ENCODE results near the gene THNSL1. TPM values are rescaled to one million over a fixed set of nuclear protein-coding genes. Genes with fewer than 3 reads are reported as not detected.

Gene THNSL1
- total RNA-seq, 1 experiment from 2014 or later = 2.9 TPM

DNA sequence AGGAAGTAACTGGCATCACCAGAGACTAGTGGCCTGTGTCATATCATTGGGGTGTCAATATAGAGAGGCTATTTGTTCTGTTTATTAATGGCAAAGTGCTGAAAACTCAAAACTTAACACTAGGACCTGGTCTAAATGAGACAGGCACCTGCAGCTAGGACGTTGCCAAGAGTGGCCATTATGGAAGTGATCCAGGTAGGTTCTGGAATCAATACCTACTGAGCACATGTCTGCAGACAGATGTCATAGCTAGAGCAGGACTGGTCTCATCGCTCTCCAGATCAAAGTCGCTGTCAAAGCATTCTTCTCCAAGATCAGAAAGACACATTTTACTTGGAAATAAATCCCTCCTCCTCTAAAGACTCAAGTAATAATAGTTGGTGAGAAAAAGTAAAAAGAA is 40.3 kb downstream of the THNSL1 start:
- Histone ChIP-seq H3K4me3 (no peak overlapping the region), H3K36me3 (no peaks in the 10 kb centered on the region), H3K27ac (no peak overlapping the region), H3K9me3 (replicated peaks) (no peaks in the 10 kb centered on the region), H3K27me3 (replicated peaks) (no peaks in the 10 kb centered on the region), H3K4me1 (replicated peaks) (peaks cover 24% of the 10 kb centered on the region)
- no peak for DNase-seq (ENCODE audit: low read depth in 1 of 2, low spot score in 2 of 2)

DNA sequence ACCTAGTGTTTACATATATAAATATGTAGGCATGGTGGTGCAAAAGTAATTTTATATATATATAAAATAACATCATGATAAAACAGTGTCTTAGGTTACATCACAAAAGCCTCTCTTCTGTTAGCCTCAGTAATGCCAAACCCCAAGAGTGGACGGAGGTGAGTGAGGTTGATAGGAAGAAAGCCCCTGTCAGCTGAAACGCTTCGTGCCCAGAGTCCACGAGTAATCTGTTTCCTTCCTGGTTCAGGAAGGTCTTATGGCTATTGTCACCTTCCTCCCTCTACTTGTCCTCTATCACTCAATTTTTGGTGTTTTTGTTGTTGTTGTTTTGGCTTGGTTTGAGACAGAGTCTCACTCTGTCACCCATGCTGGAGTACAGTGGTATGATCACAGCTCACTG is 41.5 kb downstream of the THNSL1 start:
- Histone ChIP-seq H3K9me3 (replicated peaks) (no peaks in the 10 kb centered on the region), H3K36me3 (no peaks in the 10 kb centered on the region), H3K27me3 (replicated peaks) (no peaks in the 10 kb centered on the region), H3K4me3 (no peak overlapping the region), H3K4me1 (replicated peaks) (peaks cover 35% of the 10 kb centered on the region), H3K27ac (no peak overlapping the region)
- DNase-seq (ENCODE audit: low read depth in 1 of 2, low spot score in 2 of 2) = no peak

DNA sequence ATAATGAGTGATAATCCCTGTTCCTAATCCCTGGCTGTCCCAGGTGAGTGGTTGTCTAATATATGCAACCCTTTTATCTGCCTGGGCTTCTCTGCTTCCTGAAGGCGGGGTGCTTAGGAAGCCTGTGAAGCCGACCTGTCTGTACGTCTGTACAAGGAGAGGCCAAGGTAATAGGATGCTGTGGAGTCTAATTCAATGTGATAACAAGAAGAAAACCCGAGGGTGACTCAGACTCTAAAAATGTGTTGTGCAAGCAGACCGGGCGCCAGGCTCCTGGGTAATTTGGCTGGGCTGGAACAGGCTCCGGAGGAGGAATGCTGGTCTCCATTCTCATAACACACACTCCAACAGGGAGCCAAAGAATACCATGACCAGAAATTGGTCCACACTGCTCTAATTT is 43.6 kb downstream of the THNSL1 start:
- Histone ChIP-seq H3K36me3 (no peaks in the 10 kb centered on the region), H3K27ac (peak overlapping the region; percentile 52), H3K4me1 (replicated peaks) (peaks cover 40% of the 10 kb centered on the region), H3K4me3 (no peak overlapping the region), H3K9me3 (replicated peaks) (no peaks in the 10 kb centered on the region), H3K27me3 (replicated peaks) (no peaks in the 10 kb centered on the region)
- DNase-seq (ENCODE audit: low read depth in 1 of 2, low spot score in 2 of 2) = peak; percentile 81 to 91

DNA sequence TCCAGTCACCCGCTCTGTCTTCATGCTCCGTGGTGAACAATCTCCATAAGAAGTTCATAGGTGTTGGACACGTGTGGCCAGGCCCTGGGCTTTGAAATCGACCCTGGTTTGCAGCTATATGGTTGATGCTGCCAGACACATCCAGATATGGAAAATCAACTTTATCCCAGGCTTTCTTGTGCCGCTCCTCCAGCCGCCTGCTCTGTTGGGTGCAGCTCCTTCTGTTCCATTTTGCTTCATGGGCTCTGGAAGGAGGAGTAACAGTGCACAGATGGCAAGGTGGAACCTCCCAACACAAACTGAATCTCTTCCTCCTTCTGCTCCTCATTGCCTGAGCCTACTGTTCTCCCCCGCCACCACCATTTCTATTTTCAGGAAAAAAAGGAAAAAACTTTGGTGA is 44.7 kb downstream of the THNSL1 start:
- no peaks in the 10 kb centered on the region for H3K9me3 ChIP-seq (replicated peaks)
- H3K27me3 ChIP-seq (replicated peaks) = no peaks in the 10 kb centered on the region
- peak overlapping the region; percentile 77; the same call in 1 of the 2 replicates for H3K27ac ChIP-seq
- H3K4me3 ChIP-seq = no peak overlapping the region
- DNase-seq (ENCODE audit: low read depth in 1 of 2, low spot score in 2 of 2) = no peak
- no peaks in the 10 kb centered on the region for H3K36me3 ChIP-seq
- H3K4me1 ChIP-seq (replicated peaks) = peaks cover 40% of the 10 kb centered on the region

DNA sequence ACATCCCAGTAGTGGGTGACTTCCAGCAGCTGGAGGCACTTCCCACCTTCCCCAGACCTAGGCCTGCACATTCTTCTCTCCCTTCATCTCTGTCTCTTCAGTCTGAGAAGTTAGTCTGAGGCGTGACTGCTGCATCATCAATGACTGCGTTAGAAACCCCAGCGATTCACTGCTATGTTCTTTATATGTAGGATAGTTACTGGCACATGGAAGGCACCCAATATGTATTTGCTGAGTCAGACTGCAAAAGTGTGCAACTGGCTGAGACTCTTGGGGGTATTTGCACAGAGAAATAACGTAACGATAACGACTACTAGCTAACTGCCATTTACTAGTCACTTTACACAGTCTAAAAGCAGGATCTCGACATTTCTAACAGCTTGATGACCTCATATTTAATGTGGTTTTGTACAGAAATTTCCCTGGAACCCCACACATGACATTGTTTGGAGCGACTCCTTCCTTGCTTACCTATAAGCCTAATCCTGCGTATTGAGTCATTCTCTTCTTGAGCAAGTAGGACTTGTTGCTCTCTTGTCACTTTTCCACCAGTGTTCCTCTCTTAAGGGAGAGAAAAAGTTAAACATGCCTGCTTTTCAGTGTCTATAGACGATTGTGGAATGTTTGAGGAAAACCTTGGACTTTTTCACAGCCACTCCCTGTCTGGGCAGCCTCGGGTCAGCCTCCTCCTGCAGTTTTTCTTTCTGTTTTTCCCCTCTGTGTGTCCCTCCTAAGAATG is 45.5 kb downstream of the THNSL1 start:
- Histone ChIP-seq H3K36me3 (no peaks in the 10 kb centered on the region), H3K27me3 (replicated peaks) (no peaks in the 10 kb centered on the region), H3K9me3 (replicated peaks) (no peaks in the 10 kb centered on the region), H3K27ac (peak overlapping the region; percentile 77), H3K4me1 (replicated peaks) (peaks cover 40% of the 10 kb centered on the region), H3K4me3 (peak overlapping the region; percentile 9; the same call in 1 of the 2 replicates)
- no peak for DNase-seq (ENCODE audit: low read depth in 1 of 2, low spot score in 2 of 2)

DNA sequence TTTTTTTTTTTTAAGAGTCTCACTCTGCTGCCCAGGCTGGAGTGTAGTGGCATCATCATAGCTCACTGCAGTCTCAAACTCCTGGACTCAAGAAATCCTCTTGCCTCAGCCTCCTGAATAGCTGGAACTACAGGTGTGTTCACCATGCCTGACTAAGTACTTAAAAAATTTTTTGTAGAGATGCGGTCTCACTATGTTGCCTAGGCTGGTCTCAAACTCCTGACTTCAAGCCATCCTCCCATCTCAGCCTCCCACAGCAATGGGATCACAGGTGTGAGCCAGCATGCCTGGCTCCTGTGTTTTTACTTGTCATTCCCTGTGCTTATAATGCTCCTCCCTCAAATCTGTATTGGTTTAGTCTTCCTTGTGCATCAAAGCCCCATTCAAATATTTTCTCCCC is 46.7 kb downstream of the THNSL1 start:
- Histone ChIP-seq H3K4me1 (replicated peaks) (peaks cover 47% of the 10 kb centered on the region), H3K36me3 (no peaks in the 10 kb centered on the region), H3K9me3 (replicated peaks) (no peaks in the 10 kb centered on the region), H3K4me3 (no peak overlapping the region), H3K27ac (no peak overlapping the region), H3K27me3 (replicated peaks) (no peaks in the 10 kb centered on the region)
- DNase-seq (ENCODE audit: low read depth in 1 of 2, low spot score in 2 of 2) = no peak

DNA sequence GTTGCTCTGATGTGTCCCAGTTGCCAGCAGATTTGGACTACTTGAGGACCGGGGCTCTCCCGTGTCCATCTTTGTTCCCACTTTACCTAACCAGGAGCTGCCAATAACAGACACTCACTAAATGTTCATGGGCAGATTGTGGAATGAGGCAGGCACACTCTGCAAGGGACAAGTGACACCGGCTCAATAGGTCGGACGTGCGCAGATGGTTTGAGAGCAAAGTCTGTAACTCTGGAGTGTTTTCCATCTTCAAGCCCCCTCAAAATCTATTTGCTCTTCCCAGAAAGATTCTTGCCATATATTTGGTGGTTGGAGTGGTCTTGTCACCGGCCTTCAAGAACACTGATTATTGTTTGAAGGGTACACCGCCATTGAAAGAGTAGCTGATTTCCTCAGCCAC is 47.2 kb downstream of the THNSL1 start:
- Histone ChIP-seq H3K27ac (no peak overlapping the region), H3K4me3 (no peak overlapping the region), H3K4me1 (replicated peaks) (peaks cover 52% of the 10 kb centered on the region), H3K27me3 (replicated peaks) (no peaks in the 10 kb centered on the region), H3K9me3 (replicated peaks) (no peaks in the 10 kb centered on the region), H3K36me3 (no peaks in the 10 kb centered on the region)
- DNase-seq (ENCODE audit: low read depth in 1 of 2, low spot score in 2 of 2) = no peak

DNA sequence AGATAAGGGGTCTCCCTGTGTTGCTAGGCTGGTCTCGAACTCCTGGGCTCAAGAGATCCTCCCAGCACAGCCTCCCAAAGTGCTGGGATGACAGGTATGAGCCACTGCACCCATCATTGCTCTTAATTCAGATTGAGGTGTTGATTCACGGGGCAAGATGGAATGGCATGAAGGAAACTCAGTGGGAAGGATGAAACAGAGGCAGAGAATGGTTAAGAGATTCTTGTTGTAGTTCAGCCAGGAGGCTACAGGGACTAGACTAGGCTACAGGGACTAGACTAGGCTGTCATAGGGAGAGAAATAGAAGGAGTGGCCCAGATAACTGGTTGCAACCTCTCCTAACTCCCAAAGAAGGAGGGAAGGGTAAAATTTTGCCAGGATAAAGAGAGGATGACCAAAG is 48.0 kb downstream of the THNSL1 start:
- Histone ChIP-seq H3K36me3 (no peaks in the 10 kb centered on the region), H3K4me1 (replicated peaks) (peaks cover 53% of the 10 kb centered on the region), H3K27me3 (replicated peaks) (no peaks in the 10 kb centered on the region), H3K27ac (no peak overlapping the region), H3K4me3 (no peak overlapping the region), H3K9me3 (replicated peaks) (no peaks in the 10 kb centered on the region)
- no peak for DNase-seq (ENCODE audit: low read depth in 1 of 2, low spot score in 2 of 2)

DNA sequence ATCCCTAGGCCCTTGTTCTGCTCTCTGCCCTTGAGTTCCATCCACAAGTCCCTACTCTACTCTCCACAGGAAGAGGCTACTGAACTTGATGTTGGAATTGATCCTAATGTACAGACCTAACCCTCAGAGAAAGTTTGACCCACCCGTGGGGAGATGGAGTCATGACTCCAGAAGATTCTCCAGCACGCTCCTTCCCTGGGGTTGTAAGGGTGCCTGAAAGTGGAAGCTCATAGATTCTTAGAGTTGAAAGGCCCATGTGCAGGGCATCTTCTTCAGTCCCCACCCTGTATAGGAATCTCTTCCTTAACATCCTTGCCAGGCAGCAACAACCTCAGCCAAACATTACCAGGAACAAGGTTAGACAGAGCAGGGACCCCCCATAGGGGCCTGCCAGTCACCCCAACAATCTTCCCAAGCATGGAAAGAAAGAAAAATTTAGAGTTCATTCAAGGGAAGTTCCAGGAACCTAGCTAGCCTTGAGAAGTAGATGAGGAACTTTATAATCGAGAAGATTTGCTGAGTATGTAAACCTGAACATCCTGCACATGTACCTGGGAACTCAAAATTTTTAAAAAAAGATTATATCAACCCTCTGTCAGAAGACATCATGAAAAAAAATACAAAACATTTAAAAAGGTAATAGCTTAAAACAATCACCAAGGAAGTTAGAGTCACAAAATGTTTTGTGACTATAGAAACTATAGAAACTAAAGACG is 49.5 kb downstream of the THNSL1 start:
- Histone ChIP-seq H3K9me3 (replicated peaks) (no peaks in the 10 kb centered on the region), H3K27me3 (replicated peaks) (no peaks in the 10 kb centered on the region), H3K4me1 (replicated peaks) (peaks cover 37% of the 10 kb centered on the region), H3K36me3 (no peaks in the 10 kb centered on the region), H3K4me3 (no peak overlapping the region), H3K27ac (no peak overlapping the region)
- no peak for DNase-seq (ENCODE audit: low read depth in 1 of 2, low spot score in 2 of 2)

DNA sequence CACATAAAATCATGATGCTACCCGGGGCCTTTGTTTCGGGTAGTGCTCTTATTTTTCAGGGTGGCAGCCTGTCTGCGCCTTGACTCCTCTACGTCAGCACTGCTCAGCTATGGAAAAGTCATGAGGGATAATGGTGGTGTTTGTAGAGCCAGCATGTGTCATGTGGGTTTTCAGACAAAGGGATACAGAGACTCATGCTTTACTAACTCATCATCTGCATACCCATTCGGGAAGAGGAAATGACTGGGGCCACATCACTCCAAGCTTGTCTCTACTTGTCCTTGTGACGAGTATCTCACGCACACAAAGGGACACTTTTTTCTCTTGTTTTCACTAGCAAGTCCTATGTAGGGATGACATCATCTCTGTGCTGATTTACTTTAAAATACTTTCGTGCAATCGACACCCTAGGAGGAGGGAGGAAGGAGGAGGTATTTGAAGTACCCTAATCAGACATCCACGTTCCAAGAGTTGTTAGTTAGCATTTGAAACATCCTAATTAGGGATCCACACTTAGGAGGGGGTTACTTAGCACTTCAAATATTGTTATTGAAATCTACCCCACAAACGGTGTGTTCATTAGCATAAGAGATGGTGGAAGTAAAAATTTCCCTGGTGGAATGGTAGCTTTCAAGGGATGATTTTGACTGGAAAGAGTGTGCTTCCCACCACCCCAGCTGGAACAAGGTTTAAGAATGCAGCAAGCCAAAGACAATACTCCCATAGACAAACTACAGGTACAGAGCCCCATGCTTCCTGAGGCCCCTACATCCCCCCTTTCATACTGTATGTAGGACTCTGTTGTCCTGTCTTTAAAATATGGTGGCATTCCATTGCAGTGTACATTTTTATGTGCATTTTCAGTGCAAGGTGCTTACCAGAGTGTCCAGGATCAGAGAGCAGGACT is 52.0 kb downstream of the THNSL1 start:
- DNase-seq (ENCODE audit: low read depth in 1 of 2, low spot score in 2 of 2) = peak; percentile 70 to 78

DNA sequence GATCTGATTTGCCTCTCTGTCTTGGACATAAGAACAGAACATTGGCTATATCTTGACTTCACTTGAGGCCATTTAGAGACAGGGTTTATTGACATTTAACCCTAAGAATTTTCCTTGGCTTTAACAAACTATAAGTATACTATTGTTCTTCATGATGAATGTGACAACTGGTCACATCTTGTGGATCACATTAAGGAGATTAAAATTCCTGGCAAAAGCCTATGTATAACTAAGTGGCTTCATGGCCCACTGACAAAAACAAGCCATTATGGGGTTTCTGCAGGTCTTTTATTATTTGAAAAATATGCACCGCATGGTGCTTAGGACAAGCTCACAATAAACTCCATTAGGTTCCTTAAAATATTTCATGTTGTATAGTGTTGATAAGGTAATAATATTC is 54.8 kb downstream of the THNSL1 start:
- no peaks in the 10 kb centered on the region for H3K27me3 ChIP-seq (replicated peaks)

More for the DNA sequence above, 52.0 kb downstream of the THNSL1 start:
- H3K4me1 ChIP-seq (replicated peaks) = peaks cover 13% of the 10 kb centered on the region
- no peaks in the 10 kb centered on the region for H3K36me3 ChIP-seq
- H3K27me3 ChIP-seq (replicated peaks) = no peaks in the 10 kb centered on the region
- H3K4me3 ChIP-seq = no peak overlapping the region
- no peaks in the 10 kb centered on the region for H3K9me3 ChIP-seq (replicated peaks)
- H3K27ac ChIP-seq = peak overlapping the region; percentile 57

DNA sequence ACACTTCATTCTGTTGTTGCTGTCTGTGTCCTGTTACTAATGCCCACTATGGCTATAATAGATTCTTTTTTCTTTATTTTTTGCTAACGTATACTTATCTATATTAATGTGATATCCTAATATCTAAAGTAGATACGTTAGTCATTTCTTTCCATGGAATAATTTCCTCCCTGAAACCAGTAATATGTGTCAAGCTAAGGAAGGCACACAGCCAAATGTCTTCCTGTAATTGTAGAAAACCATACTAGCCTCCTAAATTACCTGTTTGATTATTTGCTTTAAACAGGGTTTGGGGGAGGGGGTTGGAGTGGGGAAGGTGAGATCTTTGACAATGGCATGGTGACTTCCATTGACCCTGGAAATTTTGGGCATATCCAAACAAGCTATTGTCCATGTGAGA is 56.4 kb downstream of the THNSL1 start:
- peaks cover 10% of the 10 kb centered on the region for H3K4me1 ChIP-seq (replicated peaks)
- no peak for DNase-seq (ENCODE audit: low read depth in 1 of 2, low spot score in 2 of 2)
- H3K4me3 ChIP-seq = no peak overlapping the region
- no peaks in the 10 kb centered on the region for H3K9me3 ChIP-seq (replicated peaks)
- H3K36me3 ChIP-seq = no peaks in the 10 kb centered on the region
- no peak overlapping the region for H3K27ac ChIP-seq
- no peaks in the 10 kb centered on the region for H3K27me3 ChIP-seq (replicated peaks)

More for the DNA sequence above, 54.8 kb downstream of the THNSL1 start:
- peaks cover 13% of the 10 kb centered on the region for H3K4me1 ChIP-seq (replicated peaks)
- no peaks in the 10 kb centered on the region for H3K9me3 ChIP-seq (replicated peaks)
- DNase-seq (ENCODE audit: low read depth in 1 of 2, low spot score in 2 of 2) = no peak
- no peak overlapping the region for H3K4me3 ChIP-seq
- no peak overlapping the region for H3K27ac ChIP-seq
- H3K36me3 ChIP-seq = no peaks in the 10 kb centered on the region

DNA sequence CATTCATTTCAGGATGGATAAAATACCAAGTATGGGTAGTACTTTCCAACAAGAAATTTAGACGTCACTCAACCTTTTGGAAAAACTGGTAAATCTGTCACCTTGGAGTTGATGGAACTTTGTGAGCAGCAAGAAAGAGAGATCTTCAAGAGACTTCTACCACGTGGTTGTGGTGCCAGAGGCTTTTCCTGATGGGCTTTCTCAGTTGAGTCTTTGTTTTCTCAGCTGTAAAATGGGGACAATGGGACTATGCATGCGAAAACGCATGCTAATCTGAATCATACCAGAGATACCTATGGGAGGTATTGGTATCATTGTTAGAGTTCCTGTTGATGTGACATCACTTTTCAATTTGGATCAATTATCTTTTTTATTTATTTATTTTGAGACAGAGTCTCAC is 59.4 kb downstream of the THNSL1 start:
- Histone ChIP-seq H3K4me3 (no peak overlapping the region), H3K27ac (no peak overlapping the region), H3K27me3 (replicated peaks) (no peaks in the 10 kb centered on the region), H3K36me3 (no peaks in the 10 kb centered on the region), H3K4me1 (replicated peaks) (peaks cover 1% of the 10 kb centered on the region; the same call in 1 of the 2 replicates), H3K9me3 (replicated peaks) (no peaks in the 10 kb centered on the region)
- no peak for DNase-seq (ENCODE audit: low read depth in 1 of 2, low spot score in 2 of 2)
